HS-27A (cell line): ENCODE measurements around the gene ARHGEF35.
"Not testable (repeated sequence)": the region's sequence is repeated elsewhere in the genome, so short reads cannot be mapped to it uniquely, and the experiment has no call there.

Source experiments
- DNase-seq: peaks from one replicate; pipeline ENCODE4 v3.0.0-alpha.2; 2012; ENCODE audit warnings: low read depth, missing footprints

The ARHGEF35 gene

DNA sequence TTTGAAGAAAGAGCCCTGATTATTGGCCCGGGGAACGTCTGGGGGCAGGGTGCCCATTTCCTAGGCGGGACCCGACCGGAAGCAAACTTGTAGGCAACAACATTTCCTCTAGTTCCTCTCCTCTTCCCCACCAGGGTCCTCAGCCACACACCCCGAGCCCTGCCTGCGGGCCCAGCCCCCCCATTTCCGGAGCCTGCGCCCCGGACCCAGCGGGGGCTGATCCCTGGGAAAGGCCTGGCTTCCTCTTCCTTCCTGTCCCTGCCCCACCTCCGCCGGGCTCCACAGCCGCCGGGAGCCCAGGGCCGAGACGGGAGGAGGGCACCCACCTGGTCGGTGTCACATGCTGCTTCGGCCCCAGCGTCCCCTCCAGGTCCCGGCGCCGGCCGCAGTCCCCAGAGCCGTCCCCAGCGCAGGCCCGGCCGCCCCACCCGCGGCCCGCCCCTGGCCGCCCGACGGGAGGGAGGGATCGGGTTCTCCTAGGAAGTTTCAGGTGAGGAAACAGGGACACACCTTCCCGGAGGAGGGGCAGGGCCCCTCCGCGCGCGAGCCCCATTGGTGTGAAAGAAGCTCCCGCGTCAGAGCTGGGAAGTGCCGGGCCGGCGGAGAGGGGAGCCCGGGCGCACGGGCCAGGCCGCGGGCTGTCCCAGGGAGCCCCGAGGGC lies at the start of gene ARHGEF35:
ARHGEF35 (minus strand) TSS at position 622 of the 661 bp plus-strand sequence. CDS start 7,450 bp downstream, outside the sequence.
- not testable (repeated sequence) for DNase-seq

DNA sequence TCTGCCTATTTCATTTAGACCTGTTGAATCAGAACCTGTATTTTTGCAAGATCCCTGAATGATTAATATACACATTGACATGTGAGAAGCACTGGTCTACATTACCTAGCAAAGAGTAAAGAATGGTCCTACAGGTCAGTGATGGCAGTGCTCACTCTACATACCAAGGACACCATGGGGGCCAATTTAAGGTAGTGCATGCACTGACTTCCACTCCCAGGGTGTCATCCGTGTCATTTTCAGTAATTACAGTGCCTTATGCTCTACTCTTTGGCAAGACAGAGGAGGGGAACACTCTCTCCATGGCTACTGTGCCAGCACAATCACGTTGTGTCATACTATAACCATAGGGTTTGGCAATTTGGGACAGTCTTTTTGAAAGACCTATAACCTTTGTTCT lies 49.7 kb upstream of the ARHGEF35 start:
- DNase-seq: not testable (repeated sequence)

DNA sequence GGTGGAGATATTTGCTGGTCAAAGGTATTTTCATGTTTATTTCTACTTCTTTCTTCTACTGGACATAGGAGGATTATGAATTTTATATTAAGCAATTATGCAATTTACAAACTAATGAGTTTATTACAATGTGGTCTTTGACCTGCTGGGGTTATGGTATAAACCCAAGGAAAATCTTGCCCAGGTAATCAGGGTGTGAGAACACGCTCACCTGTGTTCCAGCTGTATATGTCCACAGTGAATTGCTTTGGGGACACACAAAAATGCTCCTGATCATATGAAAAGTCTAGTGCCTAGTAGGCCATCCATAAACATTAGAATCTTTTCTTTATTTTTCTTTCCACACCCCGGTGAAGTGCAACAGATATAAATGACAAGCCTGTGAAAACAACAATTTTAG lies 43.7 kb upstream of the ARHGEF35 start, which contains the start of gene OR2A42:
OR2A42 (minus strand) TSS at position 241 of the 400 bp plus-strand sequence. CDS start 6,762 bp downstream, outside the sequence.
- not testable (repeated sequence) for DNase-seq

DNA sequence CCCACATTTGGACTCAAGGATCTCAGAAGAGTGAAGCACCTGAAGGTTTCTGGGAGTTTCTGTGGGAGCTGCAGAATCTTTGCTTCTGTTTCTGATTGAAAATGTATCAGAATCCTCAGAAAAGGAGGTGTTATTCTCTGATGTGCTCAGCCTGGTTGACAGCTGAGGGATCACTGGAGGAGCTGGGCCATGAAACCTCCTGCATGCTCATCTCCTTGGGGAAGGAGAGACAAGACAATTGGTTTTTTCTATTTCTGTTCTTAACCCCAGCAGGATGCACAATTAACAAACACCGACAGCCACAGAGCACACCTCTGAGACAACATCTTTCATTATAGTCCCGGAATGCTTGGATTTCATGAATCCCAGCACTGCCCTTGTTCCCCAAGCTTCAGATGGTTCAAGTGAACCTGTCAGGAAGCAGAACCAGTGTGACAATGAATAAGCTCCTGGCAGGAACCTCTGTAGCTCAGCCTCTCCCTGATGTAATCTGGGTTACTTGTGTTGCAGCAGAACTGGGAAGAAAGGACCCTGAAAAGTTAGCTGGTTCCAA lies 43.0 kb upstream of the ARHGEF35 start:
- not testable (repeated sequence) for DNase-seq

DNA sequence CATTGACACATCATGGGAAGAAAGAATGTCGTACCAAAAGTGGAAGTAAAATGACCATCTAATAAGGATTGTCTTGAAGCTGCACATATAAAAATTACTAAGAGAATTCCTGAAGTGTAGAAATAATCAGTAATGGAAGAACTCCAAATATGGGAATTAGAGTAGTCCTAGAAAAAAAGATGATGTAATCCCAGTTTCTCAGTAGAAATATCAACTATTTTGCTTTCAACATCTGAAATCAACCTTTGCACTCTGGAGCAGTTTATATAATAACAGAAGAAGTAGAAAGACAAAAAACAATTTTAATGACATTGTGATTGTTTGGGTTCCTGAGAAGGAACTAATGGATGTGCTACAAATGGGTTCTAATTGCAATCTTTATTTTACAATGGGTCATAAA lies 37.4 kb upstream of the ARHGEF35 start:
- not testable (repeated sequence) for DNase-seq

DNA sequence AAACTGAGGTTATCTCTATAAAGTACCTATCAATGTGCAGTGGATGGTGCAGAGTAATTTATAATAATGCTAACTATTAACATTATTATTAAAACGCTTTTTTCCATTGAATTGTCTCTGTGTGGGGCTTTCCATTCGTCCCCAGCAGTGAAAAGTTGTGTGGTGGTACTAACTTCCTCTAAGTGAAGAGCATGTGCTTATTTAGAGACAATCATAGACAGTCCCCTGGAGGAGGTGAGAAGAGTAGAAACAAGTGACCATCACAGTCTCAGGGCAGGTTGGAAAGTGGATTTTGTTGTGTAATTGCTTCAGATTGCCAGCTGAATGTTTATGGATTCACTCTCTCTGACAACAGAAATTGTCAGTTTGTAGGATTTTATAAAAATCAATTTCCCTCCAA lies 35.4 kb upstream of the ARHGEF35 start:
- DNase-seq: not testable (repeated sequence)

DNA sequence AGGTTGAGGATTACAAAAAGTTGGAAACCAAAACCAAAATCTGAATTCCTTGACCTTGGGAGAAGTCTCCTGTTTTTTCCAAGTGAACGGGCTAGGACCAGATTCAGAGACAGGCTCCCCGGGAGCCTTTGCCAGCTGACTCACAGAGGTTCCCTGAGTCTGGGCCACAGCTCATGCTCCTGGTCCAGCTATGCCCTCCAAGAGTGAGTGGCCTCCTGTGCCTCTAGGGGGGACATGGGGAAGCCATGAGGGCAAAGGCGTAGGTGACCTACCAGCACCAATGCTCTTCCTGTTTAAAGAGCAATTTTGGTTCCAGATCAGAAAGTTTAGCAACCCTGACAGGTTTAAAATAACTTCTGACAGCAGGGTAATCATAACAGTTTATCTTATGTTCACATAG lies 33.2 kb upstream of the ARHGEF35 start:
- DNase-seq: not testable (repeated sequence)

DNA sequence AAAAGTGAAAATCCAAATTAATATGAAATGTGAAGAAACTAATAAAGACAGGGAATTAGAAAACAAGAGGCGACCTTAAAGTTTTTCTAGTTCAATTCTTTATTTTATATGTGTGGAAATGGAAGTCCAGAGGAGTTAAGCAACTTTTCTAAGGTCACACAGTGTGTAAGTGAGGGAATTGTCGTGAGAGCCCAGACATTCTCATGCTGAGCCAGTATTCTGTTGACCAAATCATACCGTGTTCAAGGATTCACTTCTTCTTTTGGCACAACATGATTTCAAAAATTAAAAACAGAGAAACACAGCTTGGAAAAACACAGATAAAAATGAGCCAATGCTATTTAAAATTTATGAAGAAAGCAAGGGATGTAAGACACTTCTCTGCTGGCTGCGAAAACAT lies 31.2 kb upstream of the ARHGEF35 start:
- DNase-seq: not testable (repeated sequence)

DNA sequence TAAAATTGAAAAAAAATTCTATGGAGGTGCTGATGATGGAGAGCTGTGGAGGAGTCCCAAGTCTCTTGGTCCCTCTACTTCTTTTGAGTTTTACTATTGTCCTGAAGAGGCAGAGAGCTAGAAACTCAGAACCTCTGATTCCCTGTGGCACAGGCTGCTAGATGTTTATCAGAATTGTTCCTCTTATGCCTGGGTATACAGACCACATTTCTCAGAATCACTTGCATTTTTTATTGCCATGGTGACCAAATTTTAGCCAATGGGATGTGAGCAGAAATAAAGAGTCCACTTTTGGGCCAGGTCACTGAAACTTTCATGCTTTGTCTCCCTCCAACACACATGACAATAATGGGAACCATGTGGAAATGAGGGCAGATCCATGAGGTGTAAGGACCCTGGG lies 28.0 kb upstream of the ARHGEF35 start:
- DNase-seq: not testable (repeated sequence)

DNA sequence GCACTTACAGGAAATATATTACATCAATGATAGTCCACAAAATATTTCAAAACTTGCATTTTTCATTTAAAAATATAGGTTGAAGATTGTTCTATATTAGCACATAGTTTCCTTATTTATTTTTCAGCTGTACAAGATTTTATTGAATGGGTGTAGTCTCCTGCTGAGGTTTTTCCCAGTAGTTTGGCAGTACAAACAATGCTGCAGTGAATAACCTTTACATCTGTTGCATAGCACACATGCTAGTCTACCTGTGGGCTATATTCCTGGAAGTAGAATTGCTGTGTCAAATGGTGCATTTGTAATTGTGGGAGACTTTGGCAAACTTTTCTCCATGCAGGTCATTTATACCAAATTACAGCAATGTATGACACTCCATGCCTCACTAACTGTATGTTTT lies 24.9 kb upstream of the ARHGEF35 start:
- not testable (repeated sequence) for DNase-seq

DNA sequence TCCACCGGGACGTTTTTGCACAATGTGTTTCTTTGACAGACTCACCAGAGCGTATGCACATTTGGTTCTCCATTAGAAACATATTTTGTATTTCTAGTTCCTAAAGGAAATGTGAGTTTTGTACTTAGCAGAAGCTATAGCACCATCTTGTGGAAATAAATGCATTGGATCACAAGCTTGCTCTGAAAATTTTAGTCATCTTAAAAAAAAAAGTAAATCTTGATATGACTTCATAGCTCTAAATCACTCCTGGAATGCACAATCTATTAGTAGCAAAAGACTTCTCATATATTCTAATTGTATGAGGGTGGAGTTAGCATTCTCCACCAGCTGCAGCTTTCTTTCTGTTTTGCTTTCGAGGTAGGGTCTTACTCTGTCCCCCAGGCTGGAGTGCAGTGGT lies 23.5 kb upstream of the ARHGEF35 start:
- DNase-seq: not testable (repeated sequence)

DNA sequence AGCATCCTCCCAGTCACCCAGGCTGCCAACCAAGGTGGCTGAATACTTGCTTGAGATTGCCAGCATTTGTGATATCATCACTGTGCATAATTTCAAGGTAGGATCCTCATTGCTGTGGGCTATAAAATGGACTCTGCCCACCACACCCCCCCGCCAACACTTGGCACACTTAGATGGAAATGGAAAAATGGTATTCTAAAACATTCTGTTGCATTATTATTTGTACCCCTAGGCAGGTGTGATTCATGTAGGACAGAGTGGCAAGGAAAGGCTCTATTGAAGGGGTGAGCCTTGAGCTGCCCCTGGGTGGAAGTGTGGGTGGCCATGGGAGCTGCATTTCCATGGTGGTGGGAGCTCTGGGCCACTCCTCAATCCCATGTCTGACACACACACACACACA lies 22.9 kb upstream of the ARHGEF35 start:
- not testable (repeated sequence) for DNase-seq

DNA sequence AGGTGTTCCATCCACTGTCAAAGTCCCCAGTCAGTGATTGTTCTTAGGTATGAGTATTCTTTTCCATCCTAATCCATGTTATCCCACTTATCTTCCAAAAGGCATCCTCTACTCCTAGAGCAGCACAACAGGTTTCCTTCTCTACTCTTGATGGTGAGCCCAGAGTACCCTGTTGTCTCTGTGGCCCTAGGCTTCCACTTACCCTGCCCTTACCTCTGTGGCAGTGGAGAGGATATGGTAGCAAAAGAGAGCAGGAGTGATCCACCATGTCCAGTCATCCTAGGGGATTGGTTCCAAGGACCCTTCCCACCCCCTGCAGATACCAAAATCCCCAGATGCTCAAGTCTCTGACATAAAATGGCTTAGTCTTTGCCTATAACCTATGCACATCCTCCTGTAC lies 21.6 kb upstream of the ARHGEF35 start:
- DNase-seq: not testable (repeated sequence)

DNA sequence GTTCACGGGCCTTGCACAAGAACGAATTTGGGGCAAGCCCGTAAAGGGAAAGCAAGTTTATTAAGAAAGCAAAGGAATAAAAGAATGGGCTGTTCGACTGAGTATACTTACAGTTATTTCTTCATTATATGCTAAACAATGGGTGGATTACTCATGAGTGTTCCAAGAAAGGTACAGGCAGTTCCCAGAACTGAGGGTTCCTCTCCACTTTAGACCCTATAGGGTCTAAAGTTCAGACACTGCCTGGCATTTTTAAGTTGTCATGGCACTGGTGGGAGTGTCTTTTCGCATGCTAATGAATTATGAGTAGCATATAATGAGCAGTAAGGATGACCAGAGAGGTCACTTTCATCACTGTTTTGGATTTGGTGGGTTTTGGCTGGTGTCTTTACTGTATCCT lies 9.7 kb upstream of the ARHGEF35 start:
- DNase-seq: not testable (repeated sequence)

DNA sequence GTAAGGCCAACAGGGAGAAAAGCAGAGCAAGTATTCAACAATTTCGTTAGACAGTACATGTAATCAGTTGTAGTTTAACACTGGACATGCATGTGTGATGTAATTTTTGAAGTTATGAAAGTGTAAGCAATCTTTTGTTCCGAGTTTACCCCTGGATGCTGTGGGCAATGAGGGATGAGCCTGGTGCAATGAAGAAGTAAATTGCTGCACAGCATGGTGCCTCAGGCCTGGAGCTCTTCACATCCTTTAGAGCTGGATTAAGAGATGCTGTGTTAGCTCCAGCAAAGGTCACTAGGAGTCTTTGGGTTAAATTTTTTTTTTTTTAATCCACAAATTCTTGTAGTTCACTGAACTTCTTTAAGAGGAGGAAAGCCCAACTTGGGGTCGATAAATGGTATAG lies 7.5 kb upstream of the ARHGEF35 start:
- DNase-seq: not testable (repeated sequence)

DNA sequence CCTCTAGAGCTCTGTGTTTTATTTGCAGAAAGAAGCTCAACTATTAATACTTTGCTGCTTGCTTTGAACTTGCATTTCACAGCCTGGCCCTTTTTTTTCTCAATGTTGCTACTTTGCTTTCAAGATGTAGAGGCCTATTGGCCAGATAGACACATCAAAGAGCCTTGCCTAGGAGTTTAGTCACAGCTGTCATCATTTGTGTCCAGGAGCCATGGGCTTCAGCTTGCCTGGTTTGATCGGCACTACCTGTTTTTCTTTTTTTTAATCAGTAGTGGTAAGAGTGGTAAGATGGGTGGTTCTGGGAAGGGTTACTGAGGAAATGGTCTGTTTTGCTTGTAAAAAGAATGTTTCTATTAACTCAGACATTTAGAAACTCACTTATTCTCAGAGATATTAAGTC lies 6.3 kb upstream of the ARHGEF35 start:
- not testable (repeated sequence) for DNase-seq

DNA sequence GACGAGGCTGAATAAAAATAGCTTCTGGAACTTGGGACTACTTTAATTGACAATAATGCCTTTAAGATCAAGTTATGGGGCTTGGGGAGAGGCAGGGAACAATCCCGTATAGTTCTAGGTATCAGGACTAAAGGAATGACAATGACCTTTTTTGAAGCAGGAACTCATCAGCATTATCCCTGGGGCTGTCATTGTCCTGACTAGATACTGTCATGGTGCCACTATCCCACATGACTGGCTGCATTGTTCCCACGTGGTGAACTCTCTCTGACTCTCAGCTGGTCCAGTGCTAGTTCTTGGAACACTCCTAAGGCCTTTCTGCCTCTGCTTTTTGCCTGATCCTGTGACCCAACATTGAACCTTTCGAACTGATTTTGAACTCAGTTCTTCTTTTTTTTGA lies 3.3 kb upstream of the ARHGEF35 start:
- not testable (repeated sequence) for DNase-seq

DNA sequence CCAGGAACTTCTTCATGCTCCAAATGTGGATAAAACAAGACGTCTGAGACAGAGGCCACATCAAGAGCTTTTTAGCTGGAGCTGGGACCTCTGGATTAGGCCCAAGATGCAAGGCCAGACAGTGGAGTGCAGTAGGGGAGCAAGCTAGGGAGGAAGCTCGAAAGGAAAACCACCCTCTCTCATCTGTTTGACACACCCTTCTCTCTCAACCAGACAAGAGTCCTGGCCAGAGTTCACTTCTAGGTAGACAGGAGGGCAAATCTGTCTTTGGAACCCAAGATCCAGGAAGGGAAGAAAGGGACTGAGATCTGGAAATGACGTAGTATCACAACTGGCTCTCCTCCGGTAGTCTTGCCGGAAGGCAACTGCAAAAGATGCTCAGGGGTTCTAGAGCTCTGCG lies 1.2 kb downstream of the ARHGEF35 start:
- DNase-seq: not testable (repeated sequence)

DNA sequence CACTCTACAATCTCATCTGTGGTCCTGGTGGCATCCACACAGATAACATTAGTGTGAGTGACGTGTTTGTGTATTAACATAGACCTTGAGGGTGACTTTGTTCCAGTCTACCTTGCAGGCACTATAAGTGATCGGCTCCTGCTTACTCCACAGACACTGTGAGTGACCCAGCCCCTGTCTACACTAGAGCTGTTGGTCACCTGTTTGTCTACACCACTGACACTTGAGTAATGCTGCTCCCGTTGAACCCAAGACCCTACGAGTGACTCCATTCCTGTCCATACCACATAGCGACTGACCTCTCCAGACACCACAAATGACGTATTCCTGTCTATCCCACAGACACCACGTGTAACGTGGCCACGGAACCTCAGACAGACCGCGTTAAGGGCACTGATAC lies 1.9 kb downstream of the ARHGEF35 start:
- not testable (repeated sequence) for DNase-seq

DNA sequence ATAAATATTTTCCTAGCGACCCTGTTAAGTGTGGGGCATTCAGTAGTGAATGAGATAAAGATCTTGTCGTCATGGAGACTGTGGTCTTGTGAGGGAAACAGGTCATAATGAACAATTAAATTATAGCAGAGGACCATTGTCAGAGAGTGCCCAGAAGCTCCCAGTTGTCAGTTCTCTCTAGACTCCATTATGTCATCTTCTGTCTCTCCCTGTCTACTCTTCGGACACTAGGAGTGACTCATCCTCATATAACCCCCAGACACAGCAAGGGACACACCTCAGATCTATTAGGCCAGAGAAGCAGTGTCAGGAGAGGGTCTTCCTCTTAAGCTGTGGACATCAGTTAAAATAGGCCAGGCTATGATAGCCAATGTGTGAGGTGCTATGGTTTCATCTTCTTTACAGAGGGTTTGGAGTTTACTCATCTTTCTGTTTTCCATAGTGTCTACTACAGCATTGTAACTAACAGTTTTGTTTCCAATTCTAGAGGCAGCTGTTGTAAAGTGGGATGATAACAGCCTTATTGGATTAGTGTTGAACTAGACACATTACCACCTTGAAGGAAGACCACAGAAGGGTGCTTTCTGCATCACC lies 7.0 kb downstream of the ARHGEF35 start:
- DNase-seq: not testable (repeated sequence)

DNA sequence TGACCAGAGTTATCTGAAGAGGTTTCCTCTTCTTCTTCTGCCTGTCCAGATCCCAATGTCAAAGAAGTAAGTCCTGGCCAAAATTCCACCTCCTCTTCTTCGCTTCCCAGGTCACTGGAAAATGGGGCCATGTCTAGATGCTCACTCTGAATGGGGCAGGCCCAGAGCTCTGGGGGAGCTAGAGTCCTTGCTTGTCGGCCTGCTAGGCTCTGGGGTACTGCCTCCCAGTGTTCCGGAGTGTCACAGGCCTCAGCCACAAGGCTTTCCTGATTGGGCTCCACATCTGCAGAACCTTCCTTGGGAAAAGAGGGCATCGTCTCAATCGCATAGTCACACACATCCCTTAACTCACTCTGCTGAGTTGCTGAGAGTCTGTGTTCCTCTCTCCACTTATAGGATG lies 7.8 kb downstream of the ARHGEF35 start:
- not testable (repeated sequence) for DNase-seq

DNA sequence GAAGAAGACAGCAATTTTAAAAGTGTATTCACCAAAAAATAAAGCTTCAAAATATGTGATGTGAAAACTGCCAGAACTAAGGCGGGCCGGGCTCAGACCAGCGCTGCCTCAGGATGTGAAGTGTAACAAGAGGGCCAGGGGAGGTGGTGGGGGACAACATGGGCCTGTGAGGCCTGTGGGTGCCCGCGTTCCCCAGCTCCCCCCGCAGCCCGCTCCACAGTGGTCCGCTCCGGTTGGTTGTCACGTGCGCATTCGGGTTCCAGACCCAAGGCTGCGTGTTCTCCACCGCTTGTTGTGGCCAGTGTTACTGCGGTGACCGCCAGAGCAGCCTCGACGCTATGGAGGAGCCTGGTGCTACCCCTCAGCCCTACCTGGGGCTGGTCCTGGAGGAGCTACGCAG lies 12.5 kb downstream of the ARHGEF35 start, which contains the start of gene CTAGE4:
CTAGE4 (plus strand) TSS at position 301 of the 400 bp plus-strand sequence; CDS start at position 339, 38 bp downstream.
- DNase-seq: not testable (repeated sequence)

DNA sequence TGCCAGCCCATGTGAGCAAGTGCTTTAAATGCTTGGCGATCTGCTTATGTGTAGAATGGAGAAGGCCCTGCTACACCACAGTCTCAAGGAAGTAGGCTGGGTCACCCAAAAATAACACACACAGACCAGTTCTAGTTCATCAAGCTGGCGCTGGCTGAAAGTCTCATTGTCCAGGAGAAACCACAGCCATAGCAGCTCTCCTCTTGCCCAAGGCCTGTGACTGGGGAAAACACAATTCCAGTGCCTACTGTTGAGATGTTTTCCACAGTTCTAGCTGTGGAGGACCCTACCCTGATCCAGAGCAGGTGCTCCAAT lies 16.5 kb downstream of the ARHGEF35 start:
- DNase-seq: not testable (repeated sequence)
